Heart right ventricle (tissue), 16 donors: Measurements from ENCODE around the gene STEAP2. TPM values are rescaled to one million over a fixed set of nuclear protein-coding genes. Genes with fewer than 3 reads are reported as not detected.

ENCODE experiments used
- ATAC-seq, 8 donors: fragments of 200-7000 bp; cut with Tn5 transposase; one replicate each; pipeline ENCODE4 v1.9.1; 2020; ENCODE audit warnings: mild to moderate bottlenecking in 8 of 8, moderate library complexity in 8 of 8, moderate number of reproducible peaks in 1 of 8
- DNase-seq, 2 donors: peaks; one replicate each; pipeline ENCODE4 v3.0.0-alpha.2; 2020
- H3K27ac ChIP-seq, 10 donors: fragments of 200-600 bp; sonication (generic) in 2 of 10; one replicate each; pipeline versions ENCODE4 v1.5.0 to v1.8.0; 2020 to 2022; ENCODE audit warnings: mild to moderate bottlenecking in 3 of 10
- H3K27me3 ChIP-seq, 7 donors: fragments of 200-600 bp; one replicate each; pipeline ENCODE4 v1.8.0; 2021 to 2022; ENCODE audit warnings: mild to moderate bottlenecking in 2 of 7
- H3K36me3 ChIP-seq, 9 donors: fragments of 200-600 bp; sonication (generic) in 1 of 9; one replicate each; pipeline versions ENCODE4 v1.5.0 to v1.8.0; 2020 to 2022; ENCODE audit warnings: mild to moderate bottlenecking in 2 of 9
- H3K4me1 ChIP-seq, 9 donors: fragments of 200-600 bp; sonication (generic) in 1 of 9; one replicate each; pipeline versions ENCODE4 v1.5.0 to v1.8.0; 2020 to 2022; ENCODE audit warnings: mild to moderate bottlenecking in 4 of 9
- H3K4me3 ChIP-seq, 10 donors: fragments of 200-600 bp; sonication (generic) in 2 of 10; one replicate each; pipeline versions ENCODE4 v1.5.0 to v1.8.0; 2020 to 2022; ENCODE audit warnings: mild to moderate bottlenecking in 7 of 10, moderate library complexity in 2 of 10
- H3K9me3 ChIP-seq, 11 donors: fragments of 200-600 bp in 10 of 11; sonication (generic) in 2 of 11; one replicate each; pipeline versions ENCODE4 v1.5.0 to v1.8.0; 2013 to 2022; ENCODE audit warnings: mild to moderate bottlenecking in 2 of 11, control low read depth in 1 of 11, moderate library complexity in 1 of 11
- CTCF ChIP-seq, 9 donors: fragments of 200-600 bp; sonication (generic) in 2 of 9; IDR thresholded peaks; one replicate each; pipeline versions ENCODE4 v1.5.0 to v1.8.0; 2021 to 2022; ENCODE audit warnings: antibody characterized with exemption in 9 of 9, mild to moderate bottlenecking in 5 of 9, moderate library complexity in 1 of 9
- WGBS, 2 donors: extraction: QIAGEN DNeasy Blood & Tissue Kit; methylation state at CpG; one replicate each; pipeline ENCODE4 v1.1.7; 2013; ENCODE audit warnings: inconsistent platforms in 1 of 2; 5-methylcytosine and 5-hydroxymethylcytosine counted together
- intact Hi-C, 10 donors: fragments of 100-400 bp; cut with DNase I; formaldehyde crosslinking; loops; one replicate each; pipeline versions ENCODE4 v1.11.1 to v1.14.2; 2022
- polyA plus RNA-seq, 2 donors: library from polyadenylated mRNA; stranded (reverse); fragments of 200-250 nt; gene quantifications; one replicate each; pipeline ENCODE4 v1.2.3, GENCODE V29; 2013
- total RNA-seq, 10 donors: library from RNA; stranded (reverse); fragmentation: NEBNext Ultra II Directional in 3 of 10; extraction: Animal tissue kit (Norgen Biotek cat#: 25700) in 3 of 10; gene quantifications; one replicate each; pipeline versions ENCODE4 v1.2.1 to v1.2.4, GENCODE V29; 2021 to 2023
- donor health status: Arrhythmogenic right ventricular cardiomyopathy.
- donor health status: ischemic (EF 13 %, LVEDD 7.1; RV severe dilation, severe dysfunction).
- donor health status: healthy with polysubstance abuse.
- donor health status: DM: no; HTN: yes; CAD: no.
- donor health status: DM: no; HTN: no; CAD: no.
- donor health status: ischemic (EF 25% LVEDD 6.9; RV normal size, moderate dysfunction).
- donor health status: ischemic (EF 25% LVEDD 5.7; RV mildly dilated, moderate dysfunction).
- donor health status: healthy.
- donor health status: DM: yes; HTN: yes; CAD: no.
- donor health status: Ischemic cardiomyopathy.
- donor health status: ischemic (EF 35%, LVEDD 5.7; RV mildly dilated, moderate dysfunction).
- donor health status: nonischemic (EF 11% LVEDD 7.7; RV severe dilation, severe dysfunction).
- donor health status: DM: yes; HTN: yes; CAD: no.
- donor health status: PGD.
- donor health status: ischemic (EF 29% LVEDD 5.4; RV normal size, mild dysfunction).
- donor health status: nonischemic (EF 23%, LVEDD 6.1; RV moderate dilation, normal function).

The STEAP2 gene
- total and polyA plus RNA-seq, 12 donors: 1.4 to 12.8 (median 6.6) TPM

GRCh38 chr7:90227259-90227658 lies 15.7 kb downstream of the STEAP2 start:
- 85 to 88% methylated on average over 5 of the region's 5 CpGs for WGBS, 2 donors
- no peak overlapping the region for H3K4me3 ChIP-seq
- H3K36me3 ChIP-seq: no peaks in the 10 kb centered on the region
- no peak for DNase-seq
- no peaks in the 10 kb centered on the region for H3K9me3 ChIP-seq
- intact Hi-C loops: no loop called here
- no peaks in the 10 kb centered on the region for H3K4me1 ChIP-seq
- H3K27ac ChIP-seq: no peak overlapping the region
- TF ChIP-seq CTCF (IDR thresholded peaks at IDR 0.05): no peak
- no peaks in the 10 kb centered on the region for H3K27me3 ChIP-seq
- no peak for ATAC-seq

GRCh38 chr7:90229682-90230081 lies 18.1 kb downstream of the STEAP2 start:
- H3K9me3 ChIP-seq: no peaks in the 10 kb centered on the region
- H3K27ac ChIP-seq: no peak overlapping the region
- no peak for ATAC-seq
- H3K36me3 ChIP-seq: no peaks in the 10 kb centered on the region
- no peak for DNase-seq
- no peak overlapping the region for H3K4me3 ChIP-seq
- 83 to 90% methylated on average over 2 of the region's 2 CpGs for WGBS, 2 donors
- no peak for TF ChIP-seq CTCF (IDR thresholded peaks at IDR 0.05)
- intact Hi-C loops: no loop called here
- H3K4me1 ChIP-seq: no peaks in the 10 kb centered on the region
- no peaks in the 10 kb centered on the region for H3K27me3 ChIP-seq

- Histone ChIP-seq H3K36me3 (no peaks in the 10 kb centered on the region), H3K4me1 (no peaks in the 10 kb centered on the region), H3K4me3 (no peak overlapping the region), H3K27me3 (no peaks in the 10 kb centered on the region), H3K27ac (no peak overlapping the region), H3K9me3 (no peaks in the 10 kb centered on the region)
- 87 to 91% methylated on average over 2 of the region's 2 CpGs for WGBS, 2 donors
- ATAC-seq (no peak), DNase-seq (no peak)
- intact Hi-C loops: no loop called here
- TF ChIP-seq CTCF (IDR thresholded peaks at IDR 0.05): no peak
These were observed 19.3 kb downstream of the STEAP2 start for GRCh38 chr7:90230834-90231233.

GRCh38 chr7:90231304-90231703 lies 19.8 kb downstream of the STEAP2 start:
- H3K4me1 ChIP-seq: no peaks in the 10 kb centered on the region
- DNase-seq: no peak
- no peak for ATAC-seq
- no peak overlapping the region for H3K27ac ChIP-seq
- H3K9me3 ChIP-seq: no peaks in the 10 kb centered on the region
- TF ChIP-seq CTCF (IDR thresholded peaks at IDR 0.05): no peak
- intact Hi-C loops: no loop called here
- WGBS, 2 donors: 82 to 92% methylated on average over 3 of the region's 3 CpGs
- H3K27me3 ChIP-seq: no peaks in the 10 kb centered on the region
- no peaks in the 10 kb centered on the region for H3K36me3 ChIP-seq
- no peak overlapping the region for H3K4me3 ChIP-seq

GRCh38 chr7:90232430-90232829 lies 20.9 kb downstream of the STEAP2 start:
- Histone ChIP-seq H3K36me3 (no peaks in the 10 kb centered on the region), H3K9me3 (no peaks in the 10 kb centered on the region), H3K27me3 (no peaks in the 10 kb centered on the region), H3K4me1 (no peaks in the 10 kb centered on the region), H3K27ac (no peak overlapping the region), H3K4me3 (no peak overlapping the region)
- TF ChIP-seq CTCF (IDR thresholded peaks at IDR 0.05): no peak
- WGBS, 2 donors: 52 to 56% methylated on average over 5 of the region's 5 CpGs
- ATAC-seq (no peak), DNase-seq (no peak)
- intact Hi-C loops: no loop called here
